H1 (cell line): ENCODE data around the gene CCSER2. TPM values are rescaled to one million over a fixed set of nuclear protein-coding genes. Genes with fewer than 3 reads are reported as not detected.

Experiments used
- BACH1 ChIP-seq: IDR thresholded peaks from 2 replicates; pipeline ENCODE4 v1.6.1; 2012; ENCODE audit warnings: low read length, improper control_type of control experiment
- BCL11A ChIP-seq, 2 experiments: IDR thresholded peaks; one replicate each; pipeline ENCODE4 v1.6.1; 2011; ENCODE audit warnings: low read depth in 2 of 2, low read length in 2 of 2, mild to moderate bottlenecking in 2 of 2
- CBX5 ChIP-seq: fragments of 300-800, 300-1000 bp; sonication (generic); IDR thresholded peaks from 2 replicates; pipeline ENCODE4 v1.7.1; 2016; ENCODE audit warnings: antibody characterized with exemption, low read length, low read depth
- CHD2 ChIP-seq: IDR thresholded peaks from 2 replicates; pipeline ENCODE4 v1.6.1; 2012; ENCODE audit warnings: low read length, improper control_type of control experiment
- GTF2F1 ChIP-seq: IDR thresholded peaks from 2 replicates; pipeline ENCODE4 v1.6.1; 2012; ENCODE audit warnings: low read depth, low read length, improper control_type of control experiment, borderline replicate concordance
- KDM4A ChIP-seq: IDR thresholded peaks from one replicate; pipeline ENCODE4 v1.7.1; 2012; ENCODE audit warnings: low read depth, mild to moderate bottlenecking, moderate library complexity, low read length, inconsistent platforms; ENCODE audit not compliant: severe bottlenecking
- NANOG ChIP-seq: IDR thresholded peaks from 2 replicates; pipeline ENCODE4 v1.6.1; 2011; ENCODE audit warnings: low read length, low read depth, mild to moderate bottlenecking, inconsistent platforms; ENCODE audit not compliant: insufficient read depth, poor library complexity, severe bottlenecking
- RBBP5 ChIP-seq: IDR thresholded peaks from 2 replicates; pipeline ENCODE4 v1.7.1; 2012; ENCODE audit warnings: low read depth, mild to moderate bottlenecking, inconsistent platforms, low read length, moderate library complexity, borderline replicate concordance
- RXRA ChIP-seq: IDR thresholded peaks from 2 replicates; pipeline ENCODE4 v1.6.1; 2011; ENCODE audit warnings: low read depth, mild to moderate bottlenecking, low read length, moderate library complexity; ENCODE audit not compliant: insufficient read depth
- SIN3A ChIP-seq, 2 experiments: IDR thresholded peaks in 1 of 2; conservative IDR thresholded peaks in 1 of 2; 2 replicates each; pipeline ENCODE4 v1.6.1; 2011 to 2012; ENCODE audit warnings: low read length in 2 of 2, improper control_type of control experiment in 1 of 2, low read depth in 1 of 2, mild to moderate bottlenecking in 1 of 2
- SIX5 ChIP-seq: IDR thresholded peaks from 2 replicates; pipeline ENCODE4 v1.6.1; 2011; ENCODE audit warnings: mild to moderate bottlenecking, low read depth, low read length
- polyA plus RNA-seq, 7 experiments: library from polyadenylated mRNA; depleted of rRNA in 3 of 7; stranded (reverse) in 5 of 7; unstranded in 2 of 7; fragments of >200 nt in 5 of 7; fragments of 200-250 nt in 2 of 7; gene quantifications; 1 replicate in 5 of 7; 2 replicates in 1 of 7; 4 replicates in 1 of 7; pipeline versions ENCODE4 v1.2.1 to v1.2.3, GENCODE V29; 2011 to 2013; ENCODE audit warnings: missing spikeins in 2 of 7, mixed read lengths in 2 of 7
- total RNA-seq: library from RNA; stranded (reverse); fragmentation: NEBNext Ultra II Directional; extraction: Animal tissue kit (Norgen Biotek cat#: 25700); gene quantifications from 2 replicates; pipeline ENCODE4 v1.2.1, GENCODE V29; 2021
- TF ChIP-seq, protein P1 (sequence below): fragments of 300-600 bp; sonication (generic); IDR thresholded peaks from 2 replicates; pipeline ENCODE4 v1.7.1; 2012; ENCODE audit warnings: low read length, moderate library complexity, mild to moderate bottlenecking, inconsistent platforms; ENCODE audit not compliant: insufficient replicate concordance

CCSER2 gene
- total and polyA plus RNA-seq, 2 of the 8 experiments (the other 6 are each of a cell fraction or from before 2014, with no cell fraction given): 6.9 to 30.5 TPM

DNA sequence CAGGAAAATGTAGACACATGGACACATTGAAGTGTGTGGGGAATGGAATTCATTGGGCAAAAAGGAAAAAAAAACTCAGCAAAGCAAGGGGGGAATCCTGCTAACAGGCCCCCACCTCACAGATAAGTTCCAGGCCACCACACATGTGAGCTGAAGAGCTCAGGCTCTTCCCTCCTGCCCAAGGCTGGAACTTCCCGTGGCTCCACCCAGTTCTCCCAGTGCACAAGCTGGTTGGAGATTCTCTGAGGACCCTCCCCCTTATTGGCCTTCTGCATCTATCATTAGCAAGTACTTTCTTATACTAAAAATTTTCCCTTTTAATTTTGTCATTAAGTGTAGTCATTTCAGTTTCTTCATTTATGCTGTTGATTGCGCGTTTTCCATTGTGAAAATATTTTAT is 190.8 kb downstream of the CCSER2 start (continued):
- TF ChIP-seq, protein P1, sequence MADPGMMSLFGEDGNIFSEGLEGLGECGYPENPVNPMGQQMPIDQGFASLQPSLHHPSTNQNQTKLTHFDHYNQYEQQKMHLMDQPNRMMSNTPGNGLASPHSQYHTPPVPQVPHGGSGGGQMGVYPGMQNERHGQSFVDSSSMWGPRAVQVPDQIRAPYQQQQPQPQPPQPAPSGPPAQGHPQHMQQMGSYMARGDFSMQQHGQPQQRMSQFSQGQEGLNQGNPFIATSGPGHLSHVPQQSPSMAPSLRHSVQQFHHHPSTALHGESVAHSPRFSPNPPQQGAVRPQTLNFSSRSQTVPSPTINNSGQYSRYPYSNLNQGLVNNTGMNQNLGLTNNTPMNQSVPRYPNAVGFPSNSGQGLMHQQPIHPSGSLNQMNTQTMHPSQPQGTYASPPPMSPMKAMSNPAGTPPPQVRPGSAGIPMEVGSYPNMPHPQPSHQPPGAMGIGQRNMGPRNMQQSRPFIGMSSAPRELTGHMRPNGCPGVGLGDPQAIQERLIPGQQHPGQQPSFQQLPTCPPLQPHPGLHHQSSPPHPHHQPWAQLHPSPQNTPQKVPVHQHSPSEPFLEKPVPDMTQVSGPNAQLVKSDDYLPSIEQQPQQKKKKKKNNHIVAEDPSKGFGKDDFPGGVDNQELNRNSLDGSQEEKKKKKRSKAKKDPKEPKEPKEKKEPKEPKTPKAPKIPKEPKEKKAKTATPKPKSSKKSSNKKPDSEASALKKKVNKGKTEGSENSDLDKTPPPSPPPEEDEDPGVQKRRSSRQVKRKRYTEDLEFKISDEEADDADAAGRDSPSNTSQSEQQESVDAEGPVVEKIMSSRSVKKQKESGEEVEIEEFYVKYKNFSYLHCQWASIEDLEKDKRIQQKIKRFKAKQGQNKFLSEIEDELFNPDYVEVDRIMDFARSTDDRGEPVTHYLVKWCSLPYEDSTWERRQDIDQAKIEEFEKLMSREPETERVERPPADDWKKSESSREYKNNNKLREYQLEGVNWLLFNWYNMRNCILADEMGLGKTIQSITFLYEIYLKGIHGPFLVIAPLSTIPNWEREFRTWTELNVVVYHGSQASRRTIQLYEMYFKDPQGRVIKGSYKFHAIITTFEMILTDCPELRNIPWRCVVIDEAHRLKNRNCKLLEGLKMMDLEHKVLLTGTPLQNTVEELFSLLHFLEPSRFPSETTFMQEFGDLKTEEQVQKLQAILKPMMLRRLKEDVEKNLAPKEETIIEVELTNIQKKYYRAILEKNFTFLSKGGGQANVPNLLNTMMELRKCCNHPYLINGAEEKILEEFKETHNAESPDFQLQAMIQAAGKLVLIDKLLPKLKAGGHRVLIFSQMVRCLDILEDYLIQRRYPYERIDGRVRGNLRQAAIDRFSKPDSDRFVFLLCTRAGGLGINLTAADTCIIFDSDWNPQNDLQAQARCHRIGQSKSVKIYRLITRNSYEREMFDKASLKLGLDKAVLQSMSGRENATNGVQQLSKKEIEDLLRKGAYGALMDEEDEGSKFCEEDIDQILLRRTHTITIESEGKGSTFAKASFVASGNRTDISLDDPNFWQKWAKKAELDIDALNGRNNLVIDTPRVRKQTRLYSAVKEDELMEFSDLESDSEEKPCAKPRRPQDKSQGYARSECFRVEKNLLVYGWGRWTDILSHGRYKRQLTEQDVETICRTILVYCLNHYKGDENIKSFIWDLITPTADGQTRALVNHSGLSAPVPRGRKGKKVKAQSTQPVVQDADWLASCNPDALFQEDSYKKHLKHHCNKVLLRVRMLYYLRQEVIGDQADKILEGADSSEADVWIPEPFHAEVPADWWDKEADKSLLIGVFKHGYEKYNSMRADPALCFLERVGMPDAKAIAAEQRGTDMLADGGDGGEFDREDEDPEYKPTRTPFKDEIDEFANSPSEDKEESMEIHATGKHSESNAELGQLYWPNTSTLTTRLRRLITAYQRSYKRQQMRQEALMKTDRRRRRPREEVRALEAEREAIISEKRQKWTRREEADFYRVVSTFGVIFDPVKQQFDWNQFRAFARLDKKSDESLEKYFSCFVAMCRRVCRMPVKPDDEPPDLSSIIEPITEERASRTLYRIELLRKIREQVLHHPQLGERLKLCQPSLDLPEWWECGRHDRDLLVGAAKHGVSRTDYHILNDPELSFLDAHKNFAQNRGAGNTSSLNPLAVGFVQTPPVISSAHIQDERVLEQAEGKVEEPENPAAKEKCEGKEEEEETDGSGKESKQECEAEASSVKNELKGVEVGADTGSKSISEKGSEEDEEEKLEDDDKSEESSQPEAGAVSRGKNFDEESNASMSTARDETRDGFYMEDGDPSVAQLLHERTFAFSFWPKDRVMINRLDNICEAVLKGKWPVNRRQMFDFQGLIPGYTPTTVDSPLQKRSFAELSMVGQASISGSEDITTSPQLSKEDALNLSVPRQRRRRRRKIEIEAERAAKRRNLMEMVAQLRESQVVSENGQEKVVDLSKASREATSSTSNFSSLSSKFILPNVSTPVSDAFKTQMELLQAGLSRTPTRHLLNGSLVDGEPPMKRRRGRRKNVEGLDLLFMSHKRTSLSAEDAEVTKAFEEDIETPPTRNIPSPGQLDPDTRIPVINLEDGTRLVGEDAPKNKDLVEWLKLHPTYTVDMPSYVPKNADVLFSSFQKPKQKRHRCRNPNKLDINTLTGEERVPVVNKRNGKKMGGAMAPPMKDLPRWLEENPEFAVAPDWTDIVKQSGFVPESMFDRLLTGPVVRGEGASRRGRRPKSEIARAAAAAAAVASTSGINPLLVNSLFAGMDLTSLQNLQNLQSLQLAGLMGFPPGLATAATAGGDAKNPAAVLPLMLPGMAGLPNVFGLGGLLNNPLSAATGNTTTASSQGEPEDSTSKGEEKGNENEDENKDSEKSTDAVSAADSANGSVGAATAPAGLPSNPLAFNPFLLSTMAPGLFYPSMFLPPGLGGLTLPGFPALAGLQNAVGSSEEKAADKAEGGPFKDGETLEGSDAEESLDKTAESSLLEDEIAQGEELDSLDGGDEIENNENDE: no peak
- TF ChIP-seq SIX5 (no peak), BCL11A (IDR thresholded peaks at IDR 0.05; ENCODE audit: low read depth in 2 of 2, low read length in 2 of 2) (no peak), KDM4A (no peak), RBBP5 (no peak), GTF2F1 (no peak), SIN3A (conservative IDR thresholded peaks at IDR 0.05 in 1 of 2, IDR thresholded peaks at IDR 0.05 in 1 of 2; ENCODE audit: low read depth in 1 of 2, low read length in 2 of 2) (no peak), CBX5 (no peak), RXRA (no peak), CHD2 (no peak), BACH1 (no peak), NANOG (no peak)
- TF ChIP-seq, all 59 proteins: peak for 0
